ENCODE measurements around the gene TTLL9. TPM values are rescaled to one million over a fixed set of nuclear protein-coding genes. Genes with fewer than 3 reads are reported as not detected.

The TTLL9 gene
- total and polyA plus RNA-seq, 2 of the 13 experiments (the other 11 are each of a cell fraction or from before 2014, with no cell fraction given) = not detected

DNA sequence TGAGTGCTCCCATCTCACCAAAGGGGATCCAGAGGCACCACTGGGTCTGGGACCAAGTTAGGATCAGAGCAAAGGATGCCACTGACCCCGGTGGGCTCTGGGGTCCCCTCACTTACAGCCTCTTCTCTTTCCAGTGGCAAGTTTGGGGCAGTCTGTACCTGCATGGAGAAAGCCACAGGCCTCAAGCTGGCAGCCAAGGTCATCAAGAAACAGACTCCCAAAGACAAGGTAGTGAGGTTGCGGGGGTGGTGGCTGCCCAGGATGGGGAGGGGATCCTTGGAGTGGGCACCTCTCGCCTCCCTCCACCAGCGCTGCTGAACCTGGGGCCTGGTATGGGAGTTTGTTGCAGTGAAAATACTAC lies 46.3 kb upstream of the TTLL9 start:
- Histone ChIP-seq H2AFZ (ENCODE audit: low read length) (no peak overlapping the region), H4K20me1 (ENCODE audit: insufficient read depth, low read length) (no peaks in the 10 kb centered on the region), H3K36me3 (replicated peaks in 1 of 2; ENCODE audit: control insufficient read depth in 1 of 2, insufficient read depth in 2 of 2, low read length in 2 of 2) (no peaks in the 10 kb centered on the region), H3K4me3 (replicated peaks in 1 of 3; ENCODE audit: insufficient read depth in 1 of 3, low read depth in 2 of 3, low read length in 3 of 3) (no peak overlapping the region), H3K79me2 (ENCODE audit: insufficient read depth, low read length) (no peaks in the 10 kb centered on the region), H3K9me3 (ENCODE audit: low read length) (no peaks in the 10 kb centered on the region), H3K4me1 (ENCODE audit: insufficient read depth, low read length) (0 out of 2 replicates have a peak, but pooled peaks cover 7% of the 10 kb centered on the region), H3K4me2 (ENCODE audit: low read depth, low read length) (no peak overlapping the region), H3K27ac (ENCODE audit: extremely low read length, insufficient read depth, low read length) (no peak overlapping the region), H3K9ac (ENCODE audit: insufficient read depth, low read depth, low read length) (no peak overlapping the region), H3K27me3 (ENCODE audit: control insufficient read depth in 1 of 2, insufficient read depth in 2 of 2, low read length in 2 of 2) (peaks cover 12 to 61% of the 10 kb centered on the region in 2 experiments)
- intact Hi-C loops (cut with micrococcal nuclease; ENCODE audit: unreplicated experiment) (loop anchor here (10.0 kb wide), 1 partner anchor 131 kb away; the partner anchor contains the start of gene PDRG1), in situ Hi-C loops (cut with HindIII; ENCODE audit: extremely low pct_ligation_motif_present, low pct_unique_long_range_greater_than_20kb) (loop anchor here (5.0 to 10.0 kb wide), 2 partner anchors 208 to 271 kb away; no protein-coding TSS in a partner anchor)
- no peak for DNase-seq (ENCODE audit: low spot score)
- WGBS (ENCODE audit: low lambda C conversion rate) = 33% methylated on average over 4 of the region's 4 CpGs
- ChIA-PET POLR2A (interaction anchor here (1.2 kb wide), 1 partner anchor 128 kb away, joined by 3 read pairs; the partner anchor contains the start of gene PDRG1), CTCF (ENCODE audit: low intra/inter-chr PET ratio, low total read pairs) (interaction anchor here (2.5 to 4.8 kb wide), 3 partner anchors 22 to 207 kb away, joined by 10 to 70 read pairs (median 26); partner anchors contain the start of genes FOXS1 and PDRG1)
- TF ChIP-seq ZNF225 (CRISPR knock-in tag; IDR thresholded peaks at IDR 0.05) (0 out of 2 replicates have a peak, but pooled peaks have one; percentile 3), MAFG (CRISPR knock-in tag; IDR thresholded peaks at IDR 0.05) (no peak)
- no TSS peak for BruUV-seq (replicated peaks)
- ATAC-seq = no peak
- no peak for FAIRE-seq

DNA sequence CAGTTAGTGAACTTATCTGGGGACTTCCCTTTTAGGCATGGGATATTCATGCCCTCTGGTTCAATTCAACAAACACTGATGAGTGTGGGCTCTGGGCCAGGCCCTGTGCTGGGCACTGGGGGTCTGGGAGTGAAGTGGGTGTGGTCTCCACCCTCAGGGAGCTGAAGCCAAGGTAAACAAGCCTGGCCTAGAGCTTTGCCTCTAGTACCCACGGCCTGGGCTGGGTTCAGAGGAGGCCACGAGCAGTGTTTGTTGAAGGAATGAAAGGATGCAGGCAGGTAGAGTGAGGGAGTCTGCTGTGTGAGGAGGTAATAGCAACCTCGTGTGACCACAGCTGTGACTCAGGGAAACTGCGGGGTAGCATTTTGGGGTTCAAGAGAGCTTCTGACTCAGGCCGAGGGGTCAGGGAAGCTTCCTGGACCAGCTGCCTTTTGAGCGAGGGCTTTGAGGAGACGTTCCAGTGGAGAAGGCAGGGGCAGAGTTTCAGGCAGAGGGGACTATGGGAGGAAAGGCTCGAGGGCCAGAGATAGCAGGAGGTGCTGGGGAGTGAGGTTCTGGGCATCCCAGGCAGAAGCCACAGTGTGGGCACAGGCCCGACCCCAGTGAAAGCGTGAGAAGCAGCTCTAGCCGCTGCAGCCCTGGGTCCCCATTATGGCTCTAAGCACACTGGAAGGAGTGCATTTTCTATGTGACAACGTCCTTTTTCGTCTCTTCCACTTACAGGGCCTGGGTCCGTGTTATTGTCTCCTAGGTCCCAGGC lies 45.7 kb upstream of the TTLL9 start:
- intact Hi-C loops (cut with micrococcal nuclease; ENCODE audit: unreplicated experiment) = loop anchor here (10.0 kb wide), 1 partner anchor 130 kb away; the partner anchor contains the start of gene PDRG1
- H4K20me1 ChIP-seq (ENCODE audit: insufficient read depth, low read length) = no peaks in the 10 kb centered on the region
- H3K9ac ChIP-seq (ENCODE audit: insufficient read depth, low read depth, low read length) = no peak overlapping the region
- H3K36me3 ChIP-seq (replicated peaks in 1 of 2; ENCODE audit: control insufficient read depth in 1 of 2, insufficient read depth in 2 of 2, low read length in 2 of 2) = no peaks in the 10 kb centered on the region
- no peak overlapping the region for H3K27ac ChIP-seq (ENCODE audit: extremely low read length, insufficient read depth, low read length)
- DNase-seq (ENCODE audit: low spot score) (no peak), ATAC-seq (peak; percentile 5; the same call in 1 of the 3 replicates), FAIRE-seq (no peak)
- H3K27me3 ChIP-seq (ENCODE audit: control insufficient read depth in 1 of 2, insufficient read depth in 2 of 2, low read length in 2 of 2) = peaks cover 12 to 56% of the 10 kb centered on the region in 2 experiments
- ChIA-PET POLR2A (interaction anchor here (1.2 kb wide), 1 partner anchor 127 kb away, joined by 3 read pairs; the partner anchor contains the start of gene PDRG1), CTCF (ENCODE audit: low intra/inter-chr PET ratio, low total read pairs) (interaction anchor here (4.8 kb wide), 1 partner anchor 21 kb away, joined by 70 read pairs; the partner anchor contains the start of gene FOXS1)
- no peak overlapping the region for H3K4me2 ChIP-seq (ENCODE audit: low read depth, low read length)
- TF ChIP-seq ZFYVE20 (CRISPR knock-in tag; IDR thresholded peaks at IDR 0.05; ENCODE audit: borderline replicate concordance, low read depth) = 0 out of 2 replicates have a peak, but pooled peaks have one; percentile 11
- no peak for TF ChIP-seq ZMAT5 (CRISPR knock-in tag; IDR thresholded peaks at IDR 0.05; ENCODE audit: borderline replicate concordance, low read depth)
- no peak for TF ChIP-seq ZNF761 (CRISPR knock-in tag; conservative IDR thresholded peaks at IDR 0.05)
- peak; percentile 60; the same call in 1 of the 2 replicates for TF ChIP-seq FOXA3 (CRISPR knock-in tag; IDR thresholded peaks at IDR 0.05)
- H3K79me2 ChIP-seq (ENCODE audit: insufficient read depth, low read length) = no peaks in the 10 kb centered on the region
- 16% methylated on average over 14 of the region's 14 CpGs for WGBS (ENCODE audit: low lambda C conversion rate)
- no peak overlapping the region for H3K4me3 ChIP-seq (replicated peaks in 1 of 3; ENCODE audit: insufficient read depth in 1 of 3, low read depth in 2 of 3, low read length in 3 of 3)
- H3K9me3 ChIP-seq (ENCODE audit: low read length) = no peaks in the 10 kb centered on the region
- in situ Hi-C loops (cut with HindIII; ENCODE audit: extremely low pct_ligation_motif_present, low pct_unique_long_range_greater_than_20kb) = loop anchor here (5.0 to 10.0 kb wide), 2 partner anchors 208 to 270 kb away; no protein-coding TSS in a partner anchor
- 0 out of 2 replicates have a peak, but pooled peaks cover 7% of the 10 kb centered on the region for H3K4me1 ChIP-seq (ENCODE audit: insufficient read depth, low read length)
- no TSS peak for BruUV-seq (replicated peaks)
- H2AFZ ChIP-seq (ENCODE audit: low read length) = no peak overlapping the region

All from HepG2 (cell line).